ENCODE data around the gene UVRAG.
"Not testable (repeated sequence)": the region's sequence is repeated elsewhere in the genome, so short reads cannot be mapped to it uniquely, and the experiment has no call there.

Gene UVRAG

DNA sequence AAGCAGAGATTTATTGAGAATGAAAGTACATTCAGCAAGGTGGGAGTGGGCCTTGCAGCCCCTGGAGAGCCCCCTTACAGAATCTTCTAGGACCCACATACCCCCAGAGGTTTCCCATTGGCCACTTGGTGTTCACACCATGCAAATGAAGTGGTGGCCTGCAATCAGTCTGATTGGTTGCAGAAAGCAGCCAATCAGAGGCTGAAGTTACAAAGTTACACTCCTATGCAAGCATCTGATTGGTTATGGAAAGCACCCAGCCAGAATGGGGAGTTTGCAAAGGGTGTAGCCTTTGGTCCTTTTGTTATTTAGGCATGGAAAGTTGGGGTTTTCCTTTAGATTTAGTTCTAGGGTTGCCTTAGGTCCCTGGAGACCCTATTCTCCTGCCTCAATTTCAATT lies 34.9 kb downstream of the UVRAG start:
- TF ChIP-seq ZNF274 (IDR thresholded peaks at IDR 0.05; ENCODE audit: low read depth, low read length), result no peak
- peaks cover 4% of the 10 kb centered on the region for H3K36me3 ChIP-seq (ENCODE audit: insufficient read depth, insufficient read length, low read length)
- no peaks in the 10 kb centered on the region for H3K4me1 ChIP-seq (ENCODE audit: insufficient read depth, insufficient read length)
- no peak overlapping the region for H3K9ac ChIP-seq (ENCODE audit: insufficient read length, low read depth)
- DNase-seq (ENCODE audit: low read depth, low spot score), result no peak
- no peaks in the 10 kb centered on the region for H3K27me3 ChIP-seq (ENCODE audit: insufficient read depth, insufficient read length)
- H3K9me3 ChIP-seq (ENCODE audit: insufficient read depth, low read length), result no peaks in the 10 kb centered on the region
- no peak overlapping the region for H3K4me3 ChIP-seq (ENCODE audit: insufficient read length, low read depth)

- Histone ChIP-seq H3K27me3 (ENCODE audit: insufficient read depth, insufficient read length) (no peaks in the 10 kb centered on the region), H3K4me3 (ENCODE audit: insufficient read length, low read depth) (no peak overlapping the region), H3K9me3 (ENCODE audit: insufficient read depth, low read length) (no peaks in the 10 kb centered on the region), H3K9ac (ENCODE audit: insufficient read length, low read depth) (no peak overlapping the region), H3K4me1 (ENCODE audit: insufficient read depth, insufficient read length) (no peaks in the 10 kb centered on the region), H3K36me3 (ENCODE audit: insufficient read depth, insufficient read length, low read length) (peaks cover 4% of the 10 kb centered on the region)
- no peak for DNase-seq (ENCODE audit: low read depth, low spot score)
- no peak for TF ChIP-seq ZNF274 (IDR thresholded peaks at IDR 0.05; ENCODE audit: low read depth, low read length)
- no peak for TF ChIP-seq SUZ12 (IDR thresholded peaks at IDR 0.05; ENCODE audit: extremely low read depth, insufficient read depth, insufficient read length)
- no peak for TF ChIP-seq YY1 (IDR thresholded peaks at IDR 0.05; ENCODE audit: insufficient read depth, insufficient read length)
Observed at GRCh38 chr11:75850787-75851186, 35.8 kb downstream of the UVRAG start.

DNA sequence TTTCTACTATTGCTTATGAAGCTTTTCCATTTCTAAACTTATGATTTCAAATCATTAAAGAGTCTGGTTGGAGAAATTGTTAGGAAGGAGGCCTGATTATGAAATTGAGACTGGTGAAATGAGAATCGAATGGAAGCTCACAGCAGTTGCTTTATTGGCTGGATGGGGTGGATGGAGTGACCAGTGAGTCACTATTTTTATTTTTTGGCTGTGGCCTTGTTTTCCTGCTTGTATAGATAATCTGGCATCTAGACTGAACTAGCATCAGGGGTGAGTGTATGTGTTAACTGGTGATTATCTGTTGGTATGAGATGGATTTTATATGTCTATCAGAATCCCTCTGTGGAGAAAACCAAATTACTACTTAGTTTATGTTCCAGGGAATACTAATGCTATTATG lies 36.2 kb downstream of the UVRAG start:
- TF ChIP-seq YY1 (IDR thresholded peaks at IDR 0.05; ENCODE audit: insufficient read depth, insufficient read length) (no peak), SUZ12 (IDR thresholded peaks at IDR 0.05; ENCODE audit: extremely low read depth, insufficient read depth, insufficient read length) (no peak), ZNF274 (IDR thresholded peaks at IDR 0.05; ENCODE audit: low read depth, low read length) (no peak)

GRCh38 chr11:75852406-75853017 lies 37.5 kb downstream of the UVRAG start:
- H3K4me1 ChIP-seq (ENCODE audit: insufficient read depth, insufficient read length), result no peaks in the 10 kb centered on the region
- peaks cover 4% of the 10 kb centered on the region for H3K36me3 ChIP-seq (ENCODE audit: insufficient read depth, insufficient read length, low read length)
- no peak overlapping the region for H3K9ac ChIP-seq (ENCODE audit: insufficient read length, low read depth)
- no peak overlapping the region for H3K4me3 ChIP-seq (ENCODE audit: insufficient read length, low read depth)
- no peak for TF ChIP-seq SUZ12 (IDR thresholded peaks at IDR 0.05; ENCODE audit: extremely low read depth, insufficient read depth, insufficient read length)
- no peak for TF ChIP-seq ZNF274 (IDR thresholded peaks at IDR 0.05; ENCODE audit: low read depth, low read length)
- TF ChIP-seq YY1 (IDR thresholded peaks at IDR 0.05; ENCODE audit: insufficient read depth, insufficient read length), result no peak
- no peaks in the 10 kb centered on the region for H3K9me3 ChIP-seq (ENCODE audit: insufficient read depth, low read length)
- DNase-seq (ENCODE audit: low read depth, low spot score), result no peak
- H3K27me3 ChIP-seq (ENCODE audit: insufficient read depth, insufficient read length), result no peaks in the 10 kb centered on the region

More for the DNA sequence above, 36.2 kb downstream of the UVRAG start:
- no peaks in the 10 kb centered on the region for H3K4me1 ChIP-seq (ENCODE audit: insufficient read depth, insufficient read length)
- H3K4me3 ChIP-seq (ENCODE audit: insufficient read length, low read depth), result no peak overlapping the region
- no peaks in the 10 kb centered on the region for H3K27me3 ChIP-seq (ENCODE audit: insufficient read depth, insufficient read length)
- peaks cover 4% of the 10 kb centered on the region for H3K36me3 ChIP-seq (ENCODE audit: insufficient read depth, insufficient read length, low read length)
- DNase-seq (ENCODE audit: low read depth, low spot score), result no peak
- H3K9me3 ChIP-seq (ENCODE audit: insufficient read depth, low read length), result no peaks in the 10 kb centered on the region
- no peak overlapping the region for H3K9ac ChIP-seq (ENCODE audit: insufficient read length, low read depth)

- H3K27me3 ChIP-seq (ENCODE audit: insufficient read depth, insufficient read length); H3K4me3 ChIP-seq (ENCODE audit: insufficient read length, low read depth); H3K36me3 ChIP-seq (ENCODE audit: insufficient read depth, insufficient read length, low read length); H3K9ac ChIP-seq (ENCODE audit: insufficient read length, low read depth); H3K4me1 ChIP-seq (ENCODE audit: insufficient read depth, insufficient read length); H3K9me3 ChIP-seq (ENCODE audit: insufficient read depth, low read length); DNase-seq (ENCODE audit: low read depth, low spot score): not testable (repeated sequence)
Observed at GRCh38 chr11:75853563-75853962, 38.6 kb downstream of the UVRAG start.

GRCh38 chr11:75853971-75854370 lies 39.0 kb downstream of the UVRAG start:
- TF ChIP-seq SUZ12 (IDR thresholded peaks at IDR 0.05; ENCODE audit: extremely low read depth, insufficient read depth, insufficient read length) (no peak), YY1 (IDR thresholded peaks at IDR 0.05; ENCODE audit: insufficient read depth, insufficient read length) (no peak), ZNF274 (IDR thresholded peaks at IDR 0.05; ENCODE audit: low read depth, low read length) (no peak)
- Histone ChIP-seq H3K9me3 (ENCODE audit: insufficient read depth, low read length) (no peaks in the 10 kb centered on the region), H3K4me1 (ENCODE audit: insufficient read depth, insufficient read length) (no peaks in the 10 kb centered on the region), H3K9ac (ENCODE audit: insufficient read length, low read depth) (no peak overlapping the region), H3K27me3 (ENCODE audit: insufficient read depth, insufficient read length) (no peaks in the 10 kb centered on the region), H3K36me3 (ENCODE audit: insufficient read depth, insufficient read length, low read length) (peaks cover 4% of the 10 kb centered on the region), H3K4me3 (ENCODE audit: insufficient read length, low read depth) (no peak overlapping the region)
- no peak for DNase-seq (ENCODE audit: low read depth, low spot score)

DNA sequence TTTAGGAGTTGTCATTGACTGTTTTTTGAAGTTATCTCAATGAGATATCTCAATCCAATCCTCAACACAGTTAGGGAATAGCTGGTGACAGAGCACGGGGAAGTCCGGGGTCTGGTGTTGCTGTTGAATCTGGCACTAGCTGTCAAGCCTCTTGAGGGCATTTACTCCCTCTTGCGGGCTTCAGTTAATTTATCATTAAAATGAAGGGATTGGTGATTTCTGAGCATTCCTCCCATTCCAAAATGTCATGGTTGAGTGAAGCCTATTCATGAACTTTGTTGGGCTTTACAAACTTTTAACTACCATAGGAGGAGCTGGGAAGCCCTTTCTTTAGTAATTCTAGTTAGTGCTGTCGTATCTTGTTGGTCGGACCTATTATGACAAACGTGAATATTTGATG lies 40.2 kb downstream of the UVRAG start:
- peaks cover 4% of the 10 kb centered on the region for H3K36me3 ChIP-seq (ENCODE audit: insufficient read depth, insufficient read length, low read length)
- H3K9me3 ChIP-seq (ENCODE audit: insufficient read depth, low read length), result no peaks in the 10 kb centered on the region
- DNase-seq (ENCODE audit: low read depth, low spot score), result no peak
- TF ChIP-seq SUZ12 (IDR thresholded peaks at IDR 0.05; ENCODE audit: extremely low read depth, insufficient read depth, insufficient read length) (no peak), ZNF274 (IDR thresholded peaks at IDR 0.05; ENCODE audit: low read depth, low read length) (no peak), YY1 (IDR thresholded peaks at IDR 0.05; ENCODE audit: insufficient read depth, insufficient read length) (no peak)
- H3K9ac ChIP-seq (ENCODE audit: insufficient read length, low read depth), result no peak overlapping the region
- no peak overlapping the region for H3K4me3 ChIP-seq (ENCODE audit: insufficient read length, low read depth)
- H3K4me1 ChIP-seq (ENCODE audit: insufficient read depth, insufficient read length), result no peaks in the 10 kb centered on the region
- H3K27me3 ChIP-seq (ENCODE audit: insufficient read depth, insufficient read length), result no peaks in the 10 kb centered on the region

- Histone ChIP-seq H3K9ac (ENCODE audit: insufficient read length, low read depth) (no peak overlapping the region), H3K27me3 (ENCODE audit: insufficient read depth, insufficient read length) (no peaks in the 10 kb centered on the region), H3K36me3 (ENCODE audit: insufficient read depth, insufficient read length, low read length) (peaks cover 4% of the 10 kb centered on the region), H3K9me3 (ENCODE audit: insufficient read depth, low read length) (no peaks in the 10 kb centered on the region), H3K4me3 (ENCODE audit: insufficient read length, low read depth) (no peak overlapping the region), H3K4me1 (ENCODE audit: insufficient read depth, insufficient read length) (no peaks in the 10 kb centered on the region)
- TF ChIP-seq ZNF274 (IDR thresholded peaks at IDR 0.05; ENCODE audit: low read depth, low read length) (no peak), SUZ12 (IDR thresholded peaks at IDR 0.05; ENCODE audit: extremely low read depth, insufficient read depth, insufficient read length) (no peak), YY1 (IDR thresholded peaks at IDR 0.05; ENCODE audit: insufficient read depth, insufficient read length) (no peak)
- DNase-seq (ENCODE audit: low read depth, low spot score), result no peak
Observed at GRCh38 chr11:75856912-75857311, 41.9 kb downstream of the UVRAG start.
